Activated T-cell treated with anti-CD3 and anti-CD28 coated beads for 1 hour (primary cell): ENCODE data around the gene LARP1.
A peak's percentile ranks its signal among the peaks of the same experiment; 100 is the strongest.
"Not testable (repeated sequence)": the region's sequence is repeated elsewhere in the genome, so short reads cannot be mapped to it uniquely, and the experiment has no call there.

Source experiments
- DNase-seq: peaks from one replicate; pipeline ENCODE4 v3.0.0-alpha.2; 2020; ENCODE audit warnings: low read depth

The LARP1 gene

DNA sequence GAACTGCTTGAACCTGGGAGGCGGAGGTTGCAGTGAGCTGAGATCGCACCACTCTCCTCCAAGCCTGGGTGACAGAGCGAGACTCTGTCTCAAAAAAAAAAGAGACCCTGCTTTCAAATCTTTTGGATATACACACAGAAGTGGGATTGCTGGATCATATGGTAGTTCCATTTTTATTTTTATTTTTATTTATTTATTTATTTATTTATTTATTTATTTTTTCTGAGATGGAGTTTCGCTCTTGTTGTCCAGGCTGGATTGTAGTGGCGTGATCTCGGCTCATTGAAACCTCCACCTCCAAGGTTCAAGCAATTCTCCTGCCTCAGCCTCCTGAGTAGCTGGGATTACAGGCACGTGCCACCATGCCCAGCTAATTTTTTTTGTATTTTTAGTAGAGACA is 19.8 kb upstream of the LARP1 start:
- not testable (repeated sequence) for DNase-seq

DNA sequence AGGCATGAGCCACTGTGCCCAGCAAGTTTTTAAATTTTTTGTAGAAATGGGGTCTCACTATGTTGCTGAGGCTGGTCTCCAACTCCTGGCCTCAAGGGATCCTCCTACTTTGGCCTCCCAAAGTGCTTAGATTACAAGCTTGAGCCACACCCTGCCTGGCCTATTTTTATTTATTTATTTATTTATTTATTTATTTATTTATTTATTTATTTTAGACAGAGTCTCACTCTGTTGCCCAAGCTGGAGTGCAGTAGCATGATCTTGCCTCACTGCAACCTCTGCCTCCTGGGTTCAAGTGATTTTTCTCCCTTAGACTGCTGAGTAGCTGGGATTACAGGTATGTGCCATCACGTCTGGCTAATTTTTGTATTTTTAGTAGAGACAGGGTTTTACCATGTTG is 18.8 kb upstream of the LARP1 start:
- not testable (repeated sequence) for DNase-seq

DNA sequence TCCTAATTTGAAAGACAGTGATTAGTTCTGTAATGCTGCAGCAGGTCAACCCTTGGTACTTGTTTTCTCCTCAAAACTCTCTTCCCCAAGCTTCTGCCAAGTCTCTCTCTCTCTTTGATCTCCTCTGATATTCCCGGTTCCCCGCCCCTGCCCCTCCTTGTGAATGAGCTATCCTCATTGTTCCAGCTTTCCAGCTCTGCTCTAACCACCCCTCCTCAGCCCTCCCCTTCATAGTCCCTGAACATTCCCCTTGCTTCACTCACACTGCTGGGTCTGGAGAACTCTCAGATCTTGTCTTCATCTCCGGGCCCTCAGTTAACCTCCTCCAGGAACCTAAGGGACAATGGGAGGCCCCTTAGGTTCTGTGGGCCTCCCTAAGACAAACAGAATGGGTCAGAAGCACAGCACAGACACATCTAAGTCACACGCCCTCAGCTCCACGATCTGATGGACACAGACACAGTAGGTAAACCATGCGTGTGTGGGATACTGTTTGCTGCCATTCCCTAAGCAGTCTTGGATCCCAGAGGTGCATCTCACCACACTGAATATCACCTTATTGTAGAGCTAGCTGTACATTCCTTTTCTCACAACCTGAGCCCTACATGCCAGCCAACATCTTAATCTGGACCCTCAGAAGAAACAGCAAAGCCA is 17.4 kb upstream of the LARP1 start:
- no peak for DNase-seq

DNA sequence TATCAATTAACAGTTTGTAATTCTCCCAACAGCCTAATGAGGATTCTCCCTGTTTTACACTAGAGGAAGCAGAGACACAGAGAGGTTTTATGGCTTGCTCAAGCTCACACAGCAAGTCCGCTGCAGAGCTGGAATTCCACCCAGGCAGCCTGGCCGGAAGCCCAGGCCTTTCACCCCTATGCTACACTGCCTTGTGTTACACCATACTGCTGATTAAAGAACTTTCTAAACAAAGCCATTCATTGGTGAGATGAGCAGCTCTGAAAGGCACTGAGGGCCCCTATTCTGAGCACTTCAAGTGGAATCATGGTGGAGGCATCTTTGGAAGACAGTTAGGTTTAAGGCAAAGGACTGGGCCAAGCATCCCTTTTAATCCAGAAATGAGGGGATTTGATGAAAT is 14.7 kb upstream of the LARP1 start:
- no peak for DNase-seq

DNA sequence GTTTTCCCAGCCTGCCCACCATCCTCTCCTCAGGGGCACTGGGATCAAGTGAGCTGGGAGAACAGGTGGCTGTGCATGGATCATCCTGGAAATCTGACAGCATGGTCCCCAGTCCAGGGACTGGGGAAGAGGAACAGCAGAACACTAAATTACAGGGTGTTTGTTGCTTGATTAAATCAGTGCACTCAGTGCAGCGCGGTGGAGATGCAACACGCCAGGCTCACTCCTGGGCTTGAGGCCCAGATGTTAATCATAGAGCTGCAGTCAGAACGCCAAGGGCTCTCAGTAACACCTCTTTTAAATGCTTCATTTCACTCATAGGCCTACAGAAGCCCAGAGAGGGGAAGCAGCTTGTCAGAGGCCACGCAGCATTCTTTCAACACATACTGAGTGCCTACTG is 14.2 kb upstream of the LARP1 start:
- DNase-seq = no peak

DNA sequence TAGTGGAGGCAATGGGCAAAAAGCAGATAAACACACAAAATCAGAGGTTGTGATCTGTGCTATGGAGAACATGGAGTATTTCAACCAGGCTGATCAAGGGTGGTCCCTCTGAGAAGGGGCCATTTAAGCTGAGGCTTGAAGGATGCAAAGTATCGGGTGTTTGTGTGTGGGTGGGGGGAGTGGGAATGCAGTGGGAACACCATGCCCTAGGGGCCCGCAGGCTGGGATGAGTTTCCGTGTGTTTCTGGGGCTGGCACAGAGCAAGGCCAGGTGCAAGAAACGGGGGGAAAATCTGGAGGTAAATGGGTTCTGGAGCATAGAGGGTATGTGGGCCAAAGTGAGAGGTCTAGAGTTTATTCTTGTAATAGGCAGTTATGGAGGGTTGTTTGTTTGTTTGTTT is 13.8 kb upstream of the LARP1 start:
- no peak for DNase-seq

DNA sequence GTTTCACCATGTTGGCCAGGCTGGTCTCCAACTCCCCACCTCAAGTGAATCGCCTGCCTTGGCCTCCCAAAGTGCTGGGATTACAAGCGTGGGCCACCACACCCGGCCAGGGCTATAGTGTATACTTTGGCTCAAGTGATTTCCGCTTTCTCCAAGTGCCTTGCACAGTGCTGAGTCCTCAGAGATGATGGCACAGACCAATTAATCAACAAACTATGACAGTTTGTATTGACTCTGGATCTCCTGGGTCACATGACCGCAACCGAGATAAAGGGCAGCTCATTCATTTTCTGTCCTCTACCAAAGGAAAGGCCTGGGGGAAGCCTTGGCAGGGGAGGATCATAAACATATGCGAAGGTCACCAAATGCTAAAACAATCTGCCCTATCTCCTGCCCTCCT is 11.4 kb upstream of the LARP1 start:
- no peak for DNase-seq

DNA sequence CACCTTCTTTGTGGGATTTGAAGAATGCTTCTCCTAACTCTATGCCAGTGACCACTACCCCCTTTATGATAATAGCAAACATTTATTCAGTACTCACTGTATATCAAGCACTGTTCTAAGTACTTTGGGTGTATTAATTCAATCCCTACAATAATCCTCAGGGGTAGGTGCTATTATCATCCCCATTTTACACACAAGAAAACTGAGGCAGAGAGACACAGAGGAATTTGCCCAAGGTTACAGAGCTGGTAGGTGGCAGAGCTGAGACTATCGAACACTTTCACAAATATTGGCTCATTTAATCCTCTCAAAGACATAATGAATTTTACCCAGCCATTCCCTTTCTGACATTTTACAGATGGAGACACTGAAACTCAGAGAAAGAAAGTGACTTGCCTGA is 9.8 kb upstream of the LARP1 start:
- DNase-seq = no peak

DNA sequence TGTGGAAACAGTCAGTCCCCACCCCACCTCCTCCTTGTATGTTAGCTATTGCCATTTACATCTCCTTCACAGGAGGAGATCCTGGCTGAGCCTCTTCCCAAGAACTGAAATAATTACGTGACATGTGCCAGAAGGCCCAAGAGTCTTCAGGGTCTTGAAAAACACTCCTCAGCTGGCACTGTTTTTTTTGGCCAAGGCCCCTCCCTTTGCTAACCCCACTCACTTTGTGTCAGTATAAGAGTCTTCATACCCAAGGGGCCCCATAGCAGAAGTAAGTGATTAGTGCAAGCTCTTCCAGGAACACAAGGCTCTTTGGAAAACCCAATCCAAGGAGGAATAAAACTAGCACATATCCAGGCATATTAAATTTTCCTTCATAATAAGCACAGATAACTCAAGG is 5.7 kb upstream of the LARP1 start:
- DNase-seq = no peak

DNA sequence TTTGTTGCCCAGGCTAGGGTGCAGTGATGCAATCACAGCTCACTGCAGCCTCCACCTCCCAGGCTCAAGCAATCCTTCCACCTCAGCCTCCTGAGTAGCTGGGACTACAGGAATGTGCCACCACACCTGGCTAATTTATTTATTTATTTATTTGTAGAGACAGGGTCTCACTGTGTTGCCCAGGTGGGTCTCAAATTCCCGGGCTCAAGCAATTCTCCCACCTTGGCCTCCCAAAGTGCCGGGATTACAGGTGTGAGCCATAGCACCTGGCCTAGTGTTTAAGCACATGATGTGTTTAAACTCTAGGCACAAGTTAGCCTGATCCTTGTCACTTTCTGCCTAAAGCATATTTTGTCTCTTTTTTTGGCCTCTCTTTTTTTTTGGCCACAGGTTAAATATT is 4.5 kb upstream of the LARP1 start:
- not testable (repeated sequence) for DNase-seq

DNA sequence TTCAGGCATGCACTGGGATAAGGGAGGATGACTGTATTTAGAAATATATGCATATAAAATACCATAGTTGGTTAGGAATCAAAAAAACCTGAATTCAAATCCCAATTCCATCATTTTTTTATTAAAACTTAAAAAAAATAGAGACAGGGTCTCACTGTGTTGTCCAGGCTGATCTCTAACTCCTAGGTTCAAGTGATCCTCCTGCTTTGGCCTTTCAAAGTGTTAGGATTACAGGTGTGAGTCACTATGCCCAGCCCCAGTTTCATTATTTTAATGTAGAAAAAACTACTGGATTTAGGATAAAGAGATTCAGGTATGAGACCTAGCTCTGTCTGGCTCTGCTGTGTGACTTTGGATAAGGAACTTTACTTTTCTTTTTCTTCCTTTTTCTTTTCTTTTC is 3.3 kb upstream of the LARP1 start:
- no peak for DNase-seq

DNA sequence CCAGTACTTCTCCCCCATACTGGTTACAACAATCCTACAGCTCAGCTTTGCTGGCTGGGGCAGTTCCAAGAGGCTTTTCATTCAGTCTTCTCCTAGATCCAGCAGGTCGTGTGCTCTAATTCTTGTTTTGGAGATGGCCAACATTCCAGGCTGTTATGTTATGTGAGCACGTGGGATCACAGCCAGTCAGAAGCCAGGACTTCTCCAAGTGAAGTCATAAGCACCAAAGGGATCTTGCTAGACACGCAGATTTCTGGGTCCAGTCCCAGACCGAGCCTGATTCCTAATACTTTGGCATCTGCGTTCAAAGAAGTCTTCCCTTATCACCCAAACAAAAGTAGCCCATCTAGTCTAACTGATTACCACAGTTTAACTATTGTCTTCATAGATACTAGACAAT is 1.4 kb upstream of the LARP1 start:
- no peak for DNase-seq

DNA sequence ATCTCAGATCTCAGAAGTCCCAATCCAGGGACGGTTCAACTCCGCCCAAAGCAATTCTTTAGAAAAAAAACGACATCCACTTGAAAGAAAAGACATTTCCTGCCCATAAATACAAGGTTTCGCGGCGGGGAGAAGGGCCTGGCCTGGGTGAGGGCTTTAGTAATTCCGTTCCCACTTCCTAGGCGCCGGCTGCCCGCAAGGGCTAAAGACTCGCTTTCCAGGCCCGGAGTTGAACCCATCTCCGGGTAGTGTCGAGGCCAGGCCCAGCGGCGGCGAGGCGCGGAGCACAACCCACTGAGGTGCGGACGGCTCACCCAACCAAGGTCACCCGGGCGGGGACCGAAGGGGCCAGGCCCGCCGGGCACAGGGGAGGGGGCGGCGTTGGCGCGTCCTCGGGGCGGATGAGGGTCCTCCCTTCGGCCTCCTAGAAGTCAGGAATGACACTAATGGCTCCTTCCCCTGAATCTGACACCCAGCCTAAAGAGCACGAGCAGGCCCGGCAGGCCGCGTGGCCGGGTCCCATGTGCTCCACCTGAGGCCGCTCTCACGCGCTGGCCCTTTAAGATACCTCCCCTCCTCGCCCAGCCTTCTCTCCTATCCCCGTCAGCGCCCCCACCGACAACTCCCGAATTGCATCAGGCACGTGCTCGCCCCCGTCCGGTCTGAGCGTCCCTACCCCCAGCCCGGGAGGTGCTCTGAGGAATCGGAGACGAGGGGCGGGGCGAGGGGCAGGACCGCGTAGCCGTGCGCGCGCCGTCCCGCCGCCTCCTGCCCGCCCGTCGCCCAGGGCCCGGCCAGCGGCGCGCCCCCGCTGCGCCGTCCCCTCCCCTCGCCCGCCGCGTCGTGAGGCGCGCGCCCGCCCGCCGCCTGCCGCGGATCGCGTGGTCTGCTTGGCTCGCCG is 467 bp upstream of the LARP1 start:
- peak; percentile 100 for DNase-seq

DNA sequence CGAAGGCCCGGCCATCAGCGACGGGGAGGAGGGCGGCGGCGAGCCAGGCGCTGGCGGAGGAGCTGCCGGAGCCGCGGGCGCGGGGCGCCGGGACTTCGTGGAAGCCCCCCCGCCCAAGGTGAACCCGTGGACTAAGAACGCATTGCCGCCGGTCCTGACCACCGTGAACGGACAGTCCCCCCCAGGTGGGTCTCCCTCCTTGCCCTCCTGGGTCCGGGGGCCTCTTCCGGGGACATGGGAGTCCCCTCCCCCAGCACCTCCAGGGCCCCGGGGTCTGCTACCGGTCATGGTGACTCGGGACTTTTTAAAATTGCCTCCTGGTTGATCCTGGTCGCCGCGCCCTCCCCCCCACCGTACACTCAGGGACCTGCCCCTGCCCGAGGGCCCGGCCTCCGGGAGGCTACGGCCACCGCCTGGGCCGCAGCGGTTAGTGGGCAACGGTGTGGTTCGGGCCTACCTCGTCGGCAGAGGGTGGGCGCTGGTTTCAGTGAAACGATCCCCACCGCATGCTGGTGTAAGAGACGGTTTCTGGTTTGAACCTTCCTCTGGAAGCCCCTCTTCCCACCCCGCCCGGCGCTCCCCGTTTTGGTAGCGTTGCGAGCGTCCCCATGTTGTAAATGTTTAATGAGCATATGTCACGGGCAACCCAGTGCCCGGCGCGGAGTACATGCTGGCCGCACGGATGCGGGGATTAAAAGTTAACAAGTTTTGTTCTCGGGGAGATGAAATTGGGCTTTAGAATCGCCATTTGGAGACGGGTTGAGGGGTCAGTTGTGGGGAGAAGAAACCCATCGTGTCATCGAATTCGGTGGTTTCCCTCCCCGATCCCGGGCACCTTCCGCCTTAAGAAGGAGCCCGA is 1.1 kb downstream of the LARP1 start:
- peak; percentile 20 for DNase-seq

DNA sequence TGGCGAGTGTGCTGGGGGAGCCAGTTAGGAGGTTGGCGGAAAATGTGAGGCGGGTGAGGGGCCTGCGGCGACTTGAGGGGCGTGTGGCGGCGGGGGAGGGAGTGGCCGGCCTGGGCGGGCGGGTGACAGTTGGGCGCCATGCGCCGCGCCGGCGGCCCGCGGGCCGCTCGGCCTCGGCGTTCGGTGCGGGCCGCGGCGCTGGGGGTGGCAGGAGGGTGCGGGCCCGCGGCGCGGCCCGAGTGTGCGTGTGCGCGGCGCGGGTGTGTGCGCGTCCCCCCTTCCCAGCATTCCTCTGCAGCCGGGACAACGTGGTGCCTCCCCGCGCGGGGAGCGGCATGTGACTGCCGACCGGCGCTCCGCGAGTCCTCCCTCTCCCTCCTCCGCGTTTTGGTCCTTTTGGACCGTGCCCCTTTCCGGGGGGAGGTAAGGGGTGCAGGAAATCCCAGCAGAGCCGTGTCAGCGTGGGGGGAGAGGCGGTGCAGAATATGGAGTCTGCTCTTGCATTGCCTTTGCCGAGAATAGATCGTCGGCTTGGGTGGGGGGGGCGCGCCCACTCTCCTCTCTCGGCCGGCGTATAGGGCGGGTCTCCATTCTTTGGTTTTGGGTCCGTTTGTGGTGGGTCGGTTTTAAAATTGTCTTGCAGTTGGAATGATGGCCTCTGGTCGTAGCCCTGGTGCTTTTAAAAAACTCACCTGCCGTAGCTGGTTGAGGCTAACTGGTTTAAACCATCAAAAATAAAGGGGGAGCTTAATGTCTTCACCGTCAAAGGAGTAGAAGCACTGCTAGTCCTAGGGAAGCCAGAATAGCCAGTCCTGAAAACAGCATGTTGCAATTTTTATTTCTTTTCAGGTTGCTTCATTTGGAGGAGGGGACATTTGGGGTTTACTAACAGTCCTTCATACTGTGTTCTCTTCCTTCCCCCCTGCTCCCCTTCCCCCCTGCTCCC is 2.0 kb downstream of the LARP1 start:
- peak; percentile 36 for DNase-seq

DNA sequence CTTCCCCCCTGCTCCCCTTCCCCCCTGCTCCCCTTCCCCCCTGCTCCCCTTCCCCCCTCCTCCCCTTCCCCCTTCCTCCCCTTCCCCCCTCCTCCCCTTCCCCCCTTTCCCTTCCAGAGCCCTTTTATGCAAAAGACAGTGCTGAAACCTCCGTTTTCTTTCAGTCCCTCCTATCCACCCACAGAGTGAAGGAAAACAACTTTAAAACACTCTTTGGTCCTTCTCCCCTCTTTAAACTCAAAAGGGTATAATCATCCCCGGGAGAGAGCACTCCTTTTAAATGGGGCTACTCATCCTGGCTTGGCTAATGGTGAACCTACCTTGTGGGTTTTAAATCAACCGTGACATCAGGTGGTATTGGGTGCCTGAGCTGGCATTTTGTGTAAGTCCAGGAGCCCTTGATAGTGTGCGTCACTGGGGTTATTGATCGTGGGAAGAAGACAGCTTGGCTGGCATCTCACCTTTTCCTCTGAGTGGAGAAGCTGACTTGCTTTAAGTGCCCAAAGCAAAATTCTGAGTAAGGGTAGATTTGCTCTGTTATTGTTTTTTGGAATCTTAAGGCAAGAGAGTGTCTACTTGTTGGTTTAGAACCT is 2.7 kb downstream of the LARP1 start:
- DNase-seq = peak; percentile 7

DNA sequence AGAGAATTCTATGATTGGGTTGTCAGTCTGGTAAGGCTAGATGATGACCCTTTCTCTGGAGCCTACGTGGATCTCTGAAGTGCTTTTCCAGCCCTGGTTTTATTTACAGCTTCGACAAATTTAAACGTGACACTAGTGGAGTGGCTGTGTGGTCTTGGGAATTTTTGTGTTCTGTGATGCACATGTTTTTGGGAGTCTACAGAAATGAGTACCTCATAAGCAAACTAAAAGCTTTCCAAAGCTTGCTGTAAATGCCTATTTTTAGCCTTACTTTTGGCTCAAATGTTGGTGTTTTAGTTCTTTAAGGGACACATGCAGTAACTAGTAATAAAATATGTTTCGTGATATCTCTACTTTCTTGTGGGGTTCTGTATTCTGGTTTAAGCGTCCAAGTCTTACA is 3.3 kb downstream of the LARP1 start:
- no peak for DNase-seq

DNA sequence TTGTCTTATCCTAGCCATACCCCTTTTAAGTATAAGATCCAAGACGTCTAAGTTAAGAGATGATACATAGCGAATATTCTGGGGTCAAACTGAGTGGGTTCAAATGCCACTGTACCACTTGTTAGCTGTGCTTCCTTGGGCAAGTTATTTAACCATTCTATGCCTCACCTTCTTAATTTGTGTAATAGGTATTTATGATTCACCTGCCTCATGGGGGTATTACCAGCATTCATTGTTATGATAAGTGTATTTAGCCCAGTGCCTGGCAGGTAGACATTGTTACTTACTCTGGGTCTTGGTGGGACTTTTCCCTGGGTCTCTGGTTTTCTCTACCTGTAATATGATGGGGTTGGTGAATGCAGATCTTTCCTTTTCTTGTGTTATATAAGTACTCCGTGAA is 3.8 kb downstream of the LARP1 start:
- DNase-seq = no peak

DNA sequence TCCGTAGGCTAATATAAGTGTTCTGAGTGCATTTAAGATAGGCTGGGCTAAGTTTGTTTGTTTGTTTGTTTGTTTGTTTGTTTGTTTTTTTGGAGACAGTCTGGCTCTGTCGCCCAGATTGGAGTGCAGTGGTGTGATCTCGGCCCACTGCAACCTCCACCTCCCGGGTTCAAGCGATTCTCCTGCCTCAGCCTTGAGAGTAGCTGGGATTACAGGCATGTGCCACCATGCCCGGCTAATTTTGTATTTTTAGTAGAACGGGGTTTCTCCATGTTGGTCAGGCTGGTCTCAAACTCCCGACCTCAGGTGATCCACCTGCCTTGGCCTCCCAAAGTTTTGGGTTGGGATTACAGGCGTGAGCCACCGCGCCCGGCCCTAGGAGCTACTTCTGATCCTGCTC is 4.7 kb downstream of the LARP1 start:
- not testable (repeated sequence) for DNase-seq

DNA sequence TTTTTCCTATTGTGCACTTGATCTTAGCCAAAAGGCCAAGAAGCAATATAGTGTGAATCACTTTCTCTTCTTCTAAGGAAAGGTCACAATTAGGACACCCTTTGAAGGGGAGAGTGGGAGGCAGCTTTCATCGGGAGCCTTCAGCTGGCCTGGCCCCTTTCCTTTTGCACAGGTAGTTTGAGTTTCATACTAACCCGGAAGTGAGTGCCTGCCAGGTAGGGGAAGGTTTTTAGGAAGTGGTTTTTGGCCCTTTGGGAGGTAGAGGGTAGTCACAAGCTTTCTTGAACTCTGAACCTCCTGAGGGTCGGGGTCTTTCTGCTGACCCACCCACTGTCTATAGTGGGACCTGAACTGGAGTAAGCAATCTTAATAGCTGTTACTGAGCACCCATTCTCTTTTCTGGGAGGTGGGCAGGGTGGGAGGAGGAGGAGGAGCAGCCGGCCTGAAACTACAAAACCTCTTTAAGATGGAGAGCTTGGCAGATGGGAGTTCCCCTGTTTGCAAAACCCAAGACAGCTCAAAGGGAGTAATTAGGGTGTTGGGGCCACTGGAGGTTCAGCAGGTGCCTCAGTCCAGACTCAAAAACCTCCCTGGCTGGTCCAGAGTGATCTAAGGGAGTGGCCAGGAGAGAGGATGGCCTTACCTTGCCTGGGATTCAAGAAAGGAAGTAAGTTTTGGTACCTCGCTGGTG is 6.0 kb downstream of the LARP1 start:
- no peak for DNase-seq

DNA sequence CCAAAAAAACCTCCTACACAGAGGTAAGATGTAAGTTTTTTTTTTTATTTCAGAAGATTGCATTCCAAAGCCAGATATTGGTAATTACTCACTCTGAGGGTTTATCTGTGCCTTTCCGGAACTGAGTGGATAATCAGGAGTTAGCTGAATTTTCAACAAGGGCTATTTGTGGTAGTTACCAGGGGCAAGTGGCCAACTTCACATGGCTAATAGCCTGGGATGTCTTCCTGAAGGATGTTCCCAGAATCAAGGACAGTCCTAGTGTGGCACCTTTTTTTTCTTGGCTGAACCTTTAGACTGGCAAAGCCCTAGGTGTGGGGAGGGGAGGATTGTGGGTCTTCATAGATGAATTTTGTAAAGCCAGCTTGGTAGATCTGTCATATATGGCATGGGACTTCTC is 7.1 kb downstream of the LARP1 start:
- DNase-seq = no peak
